BJ (cell line): ENCODE results near the gene ARHGAP26. TPM values are rescaled to one million over a fixed set of nuclear protein-coding genes. Genes with fewer than 3 reads are reported as not detected.

ENCODE experiments used
- CTCF ChIA-PET: fragments of 350-600 bp; formaldehyde crosslinking; extraction: SDS; loops from one replicate; lab custom pipeline; 2021; ENCODE audit warnings: antibody characterized with exemption, inconsistent platforms; lab: Yijun Ruan, JAX
- POLR2A ChIA-PET: fragments of 300-600 bp; sonication (Branson Sonifier 250); formaldehyde crosslinking; extraction: SDS; loops from one replicate; lab custom pipeline; 2021; ENCODE audit warnings: antibody characterized with exemption; lab: Charles Lee
- DNase-seq: peaks from one replicate; pipeline ENCODE4 v3.0.0-alpha.2; 2011; ENCODE audit warnings: low read depth
- H3K27me3 ChIP-seq: 2 replicates; pipeline ENCODE4 v1.6.0; 2011; ENCODE audit warnings: low read length; ENCODE audit not compliant: control insufficient read depth, insufficient read depth
- H3K36me3 ChIP-seq: 2 replicates; pipeline ENCODE4 v1.5.1; 2011; ENCODE audit warnings: low read length; ENCODE audit not compliant: control insufficient read depth, insufficient read depth
- H3K4me3 ChIP-seq: 2 replicates; pipeline ENCODE4 v1.5.1; 2011; ENCODE audit warnings: low read depth, mild to moderate bottlenecking, control low read depth, low read length
- polyA plus RNA-seq: library from polyadenylated mRNA; depleted of rRNA; stranded (reverse); fragments of >200 nt; gene quantifications from 2 replicates; pipeline ENCODE4 v1.2.3, GENCODE V29; 2011
- TF ChIP-seq, protein P1 (sequence below): IDR thresholded peaks from 2 replicates; pipeline ENCODE4 v1.5.1; 2011; ENCODE audit warnings: low read depth, mild to moderate bottlenecking, control low read depth, inconsistent platforms, low read length, moderate library complexity; ENCODE audit not compliant: insufficient read depth

The ARHGAP26 gene
- polyA plus RNA-seq, 1 experiment = 4.8 TPM

GRCh38 chr5:142833517-142834449 lies 63.6 kb downstream of the ARHGAP26 start:
- TF ChIP-seq, protein P1, sequence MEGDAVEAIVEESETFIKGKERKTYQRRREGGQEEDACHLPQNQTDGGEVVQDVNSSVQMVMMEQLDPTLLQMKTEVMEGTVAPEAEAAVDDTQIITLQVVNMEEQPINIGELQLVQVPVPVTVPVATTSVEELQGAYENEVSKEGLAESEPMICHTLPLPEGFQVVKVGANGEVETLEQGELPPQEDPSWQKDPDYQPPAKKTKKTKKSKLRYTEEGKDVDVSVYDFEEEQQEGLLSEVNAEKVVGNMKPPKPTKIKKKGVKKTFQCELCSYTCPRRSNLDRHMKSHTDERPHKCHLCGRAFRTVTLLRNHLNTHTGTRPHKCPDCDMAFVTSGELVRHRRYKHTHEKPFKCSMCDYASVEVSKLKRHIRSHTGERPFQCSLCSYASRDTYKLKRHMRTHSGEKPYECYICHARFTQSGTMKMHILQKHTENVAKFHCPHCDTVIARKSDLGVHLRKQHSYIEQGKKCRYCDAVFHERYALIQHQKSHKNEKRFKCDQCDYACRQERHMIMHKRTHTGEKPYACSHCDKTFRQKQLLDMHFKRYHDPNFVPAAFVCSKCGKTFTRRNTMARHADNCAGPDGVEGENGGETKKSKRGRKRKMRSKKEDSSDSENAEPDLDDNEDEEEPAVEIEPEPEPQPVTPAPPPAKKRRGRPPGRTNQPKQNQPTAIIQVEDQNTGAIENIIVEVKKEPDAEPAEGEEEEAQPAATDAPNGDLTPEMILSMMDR = no peak
- H3K36me3 ChIP-seq = no peaks in the 10 kb centered on the region
- no peak for DNase-seq
- no peaks in the 10 kb centered on the region for H3K27me3 ChIP-seq
- no peak overlapping the region for H3K4me3 ChIP-seq
- POLR2A ChIA-PET = no interaction called here
- CTCF ChIA-PET = interaction anchor here (1.1 kb wide), 1 partner anchor 84 kb away, joined by 7 read pairs; no protein-coding TSS in a partner anchor

DNA sequence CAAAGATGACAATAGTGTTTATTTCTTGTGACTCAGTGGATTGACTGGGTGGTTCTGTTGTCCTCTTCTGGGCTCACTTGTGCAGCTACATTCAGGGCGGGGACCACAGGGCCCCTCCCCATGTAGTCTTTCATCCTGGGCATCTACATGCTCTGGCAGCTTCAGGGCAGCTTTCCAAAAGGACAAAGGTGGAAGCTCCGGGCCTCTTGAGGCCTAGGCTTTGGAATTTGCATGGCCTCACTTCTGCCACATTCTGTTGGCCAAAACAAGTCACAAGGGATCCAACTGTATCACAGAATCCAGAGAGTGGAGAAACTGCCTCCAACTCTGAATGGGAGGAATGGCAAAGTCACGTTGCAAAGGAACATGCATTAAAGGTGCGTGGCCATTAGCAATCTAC lies 64.3 kb downstream of the ARHGAP26 start:
- TF ChIP-seq, protein P1 = no peak
- H3K36me3 ChIP-seq = no peaks in the 10 kb centered on the region
- no peak overlapping the region for H3K4me3 ChIP-seq
- DNase-seq = no peak
- CTCF ChIA-PET = interaction anchor here (0.9 to 1.1 kb wide), 2 partner anchors 85 kb away, joined by 3 to 7 read pairs; no protein-coding TSS in a partner anchor
- POLR2A ChIA-PET = no interaction called here
- no peaks in the 10 kb centered on the region for H3K27me3 ChIP-seq

DNA sequence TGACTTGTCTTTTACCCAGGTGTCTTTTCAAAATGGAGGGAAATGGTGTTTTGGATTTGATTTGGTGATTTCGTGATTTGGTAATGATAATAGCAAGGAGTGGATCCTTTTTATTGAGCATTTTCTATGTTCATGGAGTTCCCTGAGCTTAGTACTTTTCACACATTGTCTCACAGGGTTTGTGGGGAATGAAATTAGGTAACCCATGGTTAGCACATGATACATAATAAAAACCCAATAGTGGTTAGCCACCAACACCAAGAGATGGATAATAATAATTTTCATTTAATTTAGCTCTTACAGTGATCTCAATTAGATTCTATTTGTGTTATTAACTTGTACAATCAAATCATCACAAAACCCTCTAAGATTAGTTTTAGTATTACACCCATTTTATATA lies 65.4 kb downstream of the ARHGAP26 start:
- POLR2A ChIA-PET = no interaction called here
- CTCF ChIA-PET = interaction anchor here (0.9 kb wide), 1 partner anchor 86 kb away, joined by 3 read pairs; no protein-coding TSS in a partner anchor
- TF ChIP-seq, protein P1 = no peak
- no peaks in the 10 kb centered on the region for H3K27me3 ChIP-seq
- no peak overlapping the region for H3K4me3 ChIP-seq
- no peak for DNase-seq
- no peaks in the 10 kb centered on the region for H3K36me3 ChIP-seq

DNA sequence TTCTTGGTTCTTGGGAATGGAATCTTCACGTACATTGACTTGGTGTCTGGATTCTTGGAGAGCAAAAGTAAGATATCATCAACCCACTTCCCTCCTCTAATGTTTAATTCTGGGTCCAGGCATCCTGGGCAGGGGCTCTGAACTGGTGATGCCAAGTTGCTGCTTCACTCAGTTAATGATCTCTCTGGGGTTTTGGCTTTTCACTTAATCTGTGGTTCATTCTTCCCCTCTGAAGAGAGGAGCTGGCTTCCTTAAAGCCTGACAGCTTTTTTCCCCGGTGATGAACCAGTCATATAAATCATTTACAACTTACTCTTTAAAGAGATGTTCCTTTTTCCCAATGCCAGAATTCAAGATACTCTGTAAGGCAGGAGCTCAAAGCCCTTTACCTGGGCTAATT lies 65.9 kb downstream of the ARHGAP26 start:
- ChIA-PET CTCF (no interaction called here), POLR2A (no interaction called here)
- TF ChIP-seq, protein P1 = no peak
- DNase-seq = no peak
- H3K36me3 ChIP-seq = no peaks in the 10 kb centered on the region
- no peaks in the 10 kb centered on the region for H3K27me3 ChIP-seq
- H3K4me3 ChIP-seq = no peak overlapping the region

- ChIA-PET POLR2A (no interaction called here), CTCF (interaction anchor here (0.8 kb wide), 1 partner anchor 124 kb away, joined by 3 read pairs; no protein-coding TSS in a partner anchor)
- TF ChIP-seq, protein P1 = no peak
- H3K4me3 ChIP-seq = no peak overlapping the region
- no peak for DNase-seq
- H3K36me3 ChIP-seq = no peaks in the 10 kb centered on the region
- no peaks in the 10 kb centered on the region for H3K27me3 ChIP-seq
Observed at GRCh38 chr5:142837081-142837725, 67.0 kb downstream of the ARHGAP26 start.
